ENCODE measurements around the gene SLC23A2. TPM values are rescaled to one million over a fixed set of nuclear protein-coding genes. Genes with fewer than 3 reads are reported as not detected.

The SLC23A2 gene
- total RNA-seq, 1 experiment from 2014 or later, result 16.3 TPM

DNA sequence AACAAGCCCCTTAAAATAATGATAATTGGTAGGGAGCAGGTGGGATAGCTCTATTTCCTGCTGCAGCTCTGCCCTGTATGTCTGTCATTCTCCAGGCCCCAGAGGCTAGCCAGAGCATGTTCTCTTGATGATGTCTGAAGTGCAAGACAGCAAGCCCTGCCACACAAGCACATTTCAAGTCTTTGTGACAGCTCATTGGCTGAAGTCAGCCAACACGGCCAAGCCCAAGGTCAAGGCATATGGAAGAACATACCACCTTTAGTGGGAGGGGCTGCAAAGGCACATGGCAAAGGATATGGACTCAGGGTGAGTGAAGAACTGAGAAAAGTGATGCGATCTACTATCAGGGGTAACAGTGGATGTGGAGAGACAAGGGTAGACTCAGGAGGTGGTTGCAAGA is 163.6 kb downstream of the SLC23A2 start:
- Histone ChIP-seq H3K4me3 (replicated peaks in 1 of 2; ENCODE audit: low read depth in 1 of 2, low read length in 2 of 2) (no peak overlapping the region), H3K36me3 (ENCODE audit: control insufficient read depth in 1 of 2, insufficient read depth in 2 of 2, low read length in 2 of 2) (no peaks in the 10 kb centered on the region), H4K20me1 (ENCODE audit: insufficient read depth) (no peaks in the 10 kb centered on the region), H3K9me3 (ENCODE audit: control insufficient read depth in 1 of 2, insufficient read depth in 1 of 2, low read depth in 1 of 2, low read length in 2 of 2) (no peaks in the 10 kb centered on the region), H3K9me2 (ENCODE audit: insufficient read depth) (no peaks in the 10 kb centered on the region), H3K27me3 (ENCODE audit: insufficient read depth, low read length) (peaks cover 5% of the 10 kb centered on the region; the same call in 1 of the 2 replicates), H3K4me1 (ENCODE audit: control insufficient read depth in 1 of 2, insufficient read depth in 2 of 2, low read length in 2 of 2) (no peaks in the 10 kb centered on the region), H3K79me2 (ENCODE audit: insufficient read depth, low read length) (no peaks in the 10 kb centered on the region), H3K4me2 (ENCODE audit: low read length) (no peak overlapping the region), H3K27ac (ENCODE audit: low read depth, low read length) (no peak overlapping the region), H3K9ac (ENCODE audit: low read length) (no peak overlapping the region), H2AFZ (ENCODE audit: low read depth, low read length, poor library complexity, severe bottlenecking) (no peak overlapping the region)
- CTCF ChIA-PET, result no interaction called here
- no peak for ATAC-seq
- POLR2A ChIA-PET, result no interaction called here
- intact Hi-C loops (cut with micrococcal nuclease), result no loop called here
- BruUV-seq (replicated peaks), result no TSS peak
- TF ChIP-seq, protein P1, sequence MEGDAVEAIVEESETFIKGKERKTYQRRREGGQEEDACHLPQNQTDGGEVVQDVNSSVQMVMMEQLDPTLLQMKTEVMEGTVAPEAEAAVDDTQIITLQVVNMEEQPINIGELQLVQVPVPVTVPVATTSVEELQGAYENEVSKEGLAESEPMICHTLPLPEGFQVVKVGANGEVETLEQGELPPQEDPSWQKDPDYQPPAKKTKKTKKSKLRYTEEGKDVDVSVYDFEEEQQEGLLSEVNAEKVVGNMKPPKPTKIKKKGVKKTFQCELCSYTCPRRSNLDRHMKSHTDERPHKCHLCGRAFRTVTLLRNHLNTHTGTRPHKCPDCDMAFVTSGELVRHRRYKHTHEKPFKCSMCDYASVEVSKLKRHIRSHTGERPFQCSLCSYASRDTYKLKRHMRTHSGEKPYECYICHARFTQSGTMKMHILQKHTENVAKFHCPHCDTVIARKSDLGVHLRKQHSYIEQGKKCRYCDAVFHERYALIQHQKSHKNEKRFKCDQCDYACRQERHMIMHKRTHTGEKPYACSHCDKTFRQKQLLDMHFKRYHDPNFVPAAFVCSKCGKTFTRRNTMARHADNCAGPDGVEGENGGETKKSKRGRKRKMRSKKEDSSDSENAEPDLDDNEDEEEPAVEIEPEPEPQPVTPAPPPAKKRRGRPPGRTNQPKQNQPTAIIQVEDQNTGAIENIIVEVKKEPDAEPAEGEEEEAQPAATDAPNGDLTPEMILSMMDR (IDR thresholded peaks at IDR 0.05 in 2 of 3, conservative IDR thresholded peaks at IDR 0.05 in 1 of 3; ENCODE audit: borderline replicate concordance in 1 of 3, insufficient read depth in 1 of 3, low read depth in 2 of 3, low read length in 2 of 3), result no peak
- TF ChIP-seq YY1 (IDR thresholded peaks at IDR 0.05; ENCODE audit: extremely low read depth, insufficient replicate concordance, low read depth, low read length), result no peak
- no peak for TF ChIP-seq REST (IDR thresholded peaks at IDR 0.05; ENCODE audit: low read depth)
- no peak for TF ChIP-seq SIN3A (IDR thresholded peaks at IDR 0.05; ENCODE audit: low read depth)
- TF ChIP-seq CBX3 (IDR thresholded peaks at IDR 0.05; ENCODE audit: low read depth), result no peak
- TF ChIP-seq ZFX (IDR thresholded peaks at IDR 0.05), result no peak
- TF ChIP-seq TCF7L2 (IDR thresholded peaks at IDR 0.05; ENCODE audit: borderline replicate concordance, extremely low read depth, insufficient read depth, insufficient read length), result no peak
- no peak for TF ChIP-seq ZNF274 (IDR thresholded peaks at IDR 0.05; ENCODE audit: low read depth, low read length)
- no peak for TF ChIP-seq EGR1 (IDR thresholded peaks at IDR 0.05; ENCODE audit: low read depth)
- no peak for TF ChIP-seq FOSL1 (IDR thresholded peaks at IDR 0.05; ENCODE audit: low read depth)
- TF ChIP-seq POLR2A (IDR thresholded peaks at IDR 0.05; ENCODE audit: borderline replicate concordance, extremely low read depth, insufficient read depth, insufficient read length), result no peak
- TF ChIP-seq JUND (IDR thresholded peaks at IDR 0.05), result no peak
- TF ChIP-seq, protein P2, sequence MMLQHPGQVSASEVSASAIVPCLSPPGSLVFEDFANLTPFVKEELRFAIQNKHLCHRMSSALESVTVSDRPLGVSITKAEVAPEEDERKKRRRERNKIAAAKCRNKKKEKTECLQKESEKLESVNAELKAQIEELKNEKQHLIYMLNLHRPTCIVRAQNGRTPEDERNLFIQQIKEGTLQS (IDR thresholded peaks at IDR 0.05), result no peak
- TF ChIP-seq SRF (IDR thresholded peaks at IDR 0.05; ENCODE audit: low read depth), result no peak
- TF ChIP-seq, protein P3, sequence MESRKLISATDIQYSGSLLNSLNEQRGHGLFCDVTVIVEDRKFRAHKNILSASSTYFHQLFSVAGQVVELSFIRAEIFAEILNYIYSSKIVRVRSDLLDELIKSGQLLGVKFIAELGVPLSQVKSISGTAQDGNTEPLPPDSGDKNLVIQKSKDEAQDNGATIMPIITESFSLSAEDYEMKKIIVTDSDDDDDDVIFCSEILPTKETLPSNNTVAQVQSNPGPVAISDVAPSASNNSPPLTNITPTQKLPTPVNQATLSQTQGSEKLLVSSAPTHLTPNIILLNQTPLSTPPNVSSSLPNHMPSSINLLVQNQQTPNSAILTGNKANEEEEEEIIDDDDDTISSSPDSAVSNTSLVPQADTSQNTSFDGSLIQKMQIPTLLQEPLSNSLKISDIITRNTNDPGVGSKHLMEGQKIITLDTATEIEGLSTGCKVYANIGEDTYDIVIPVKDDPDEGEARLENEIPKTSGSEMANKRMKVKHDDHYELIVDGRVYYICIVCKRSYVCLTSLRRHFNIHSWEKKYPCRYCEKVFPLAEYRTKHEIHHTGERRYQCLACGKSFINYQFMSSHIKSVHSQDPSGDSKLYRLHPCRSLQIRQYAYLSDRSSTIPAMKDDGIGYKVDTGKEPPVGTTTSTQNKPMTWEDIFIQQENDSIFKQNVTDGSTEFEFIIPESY (IDR thresholded peaks at IDR 0.05; ENCODE audit: extremely low read depth, insufficient replicate concordance, low read length), result no peak
- RAD21 ChIA-PET (ENCODE audit: low non-redundant PET in 1 of 2, low total read pairs in 2 of 2, uncharacterized antibody in 2 of 2, unreplicated experiment in 2 of 2), result no interaction called here
- no peak for DNase-seq (ENCODE audit: low read depth, low spot score)
